ENCODE data around the gene LRRC61.

- TF ChIP-seq IRF3 (IDR thresholded peaks at IDR 0.05; ENCODE audit: low read depth, low read length) (no peak), CTCF (IDR thresholded peaks at IDR 0.05) (no peak), NFIC (IDR thresholded peaks at IDR 0.05; ENCODE audit: borderline replicate concordance) (no peak), YY1 (IDR thresholded peaks at IDR 0.05; ENCODE audit: low read depth) (no peak), REST (IDR thresholded peaks at IDR 0.05; ENCODE audit: low read depth, low read length) (no peak), CHD2 (IDR thresholded peaks at IDR 0.05; ENCODE audit: low read length, partially characterized antibody) (no peak), MXI1 (IDR thresholded peaks at IDR 0.05; ENCODE audit: low read depth, low read length) (no peak), POLR2AphosphoS5 (IDR thresholded peaks at IDR 0.05; ENCODE audit: low read depth, low read length) (no peak)
Measured at GRCh38 chr7:150374472-150374871, 51.3 kb downstream of the LRRC61 start.
